A673 (cell line): ENCODE measurements around the gene ACAD11. TPM values are rescaled to one million over a fixed set of nuclear protein-coding genes. Genes with fewer than 3 reads are reported as not detected.
A peak's percentile ranks its signal among the peaks of the same experiment; 100 is the strongest.

Source experiments
- BruUV-seq: library from RNA; stranded (reverse); fragments of 400-500 nt; replicated peaks from 2 replicates; lab custom pipeline; 2021; lab: Mats Ljungman, UMichigan
- CTCF ChIA-PET: fragments of 300-600 bp; sonication (Branson Sonifier 250); formaldehyde crosslinking; loops from one replicate; lab custom pipeline; 2022; ENCODE audit warnings: antibody characterized with exemption; lab: Charles Lee
- POLR2A ChIA-PET: fragments of 300-600 bp; sonication (Branson Sonifier 250); formaldehyde crosslinking; loops from one replicate; lab custom pipeline; 2022; ENCODE audit warnings: antibody characterized with exemption; ENCODE audit not compliant: low non-redundant PET; lab: Charles Lee
- DNase-seq: peaks from one replicate; pipeline ENCODE4 v3.0.0-alpha.2; 2015; ENCODE audit warnings: low spot score
- H3K27ac ChIP-seq: fragments of 200-600 bp; sonication (generic); 2 replicates; pipeline ENCODE4 v1.5.1; 2016; ENCODE audit warnings: mixed run types, low read depth, mild to moderate bottlenecking, mixed read lengths, antibody characterized with exemption, low read length; ENCODE audit not compliant: poor library complexity, severe bottlenecking
- H3K27me3 ChIP-seq: fragments of 200-600 bp; sonication (generic); replicated peaks from 2 replicates; pipeline ENCODE4 v1.6.1; 2017; ENCODE audit warnings: mixed run types, low read depth, mild to moderate bottlenecking, mixed read lengths, antibody characterized with exemption, low read length; ENCODE audit not compliant: insufficient read depth, poor library complexity
- H3K36me3 ChIP-seq: fragments of 200-600 bp; sonication (generic); 2 replicates; pipeline ENCODE4 v1.6.1; 2016; ENCODE audit warnings: mixed run types, mild to moderate bottlenecking, mixed read lengths, antibody characterized with exemption, low read length; ENCODE audit not compliant: insufficient read depth, poor library complexity, severe bottlenecking
- H3K4me1 ChIP-seq: fragments of 200-600 bp; sonication (generic); 2 replicates; pipeline ENCODE4 v1.6.1; 2017; ENCODE audit warnings: mixed run types, mild to moderate bottlenecking, mixed read lengths, antibody characterized with exemption, low read length; ENCODE audit not compliant: insufficient read depth, poor library complexity, severe bottlenecking
- H3K4me3 ChIP-seq: fragments of 200-600 bp; sonication (generic); 2 replicates; pipeline ENCODE4 v1.5.1; 2016; ENCODE audit warnings: low read depth, mixed run types, mild to moderate bottlenecking, mixed read lengths, low read length; ENCODE audit not compliant: poor library complexity, severe bottlenecking
- H3K9me3 ChIP-seq: fragments of 200-600 bp; sonication (generic); 2 replicates; pipeline ENCODE4 v1.6.1; 2016; ENCODE audit warnings: mixed run types, low read depth, mild to moderate bottlenecking, mixed read lengths, antibody characterized with exemption, low read length; ENCODE audit not compliant: poor library complexity, severe bottlenecking
- EZH2 ChIP-seq: fragments of 200-600 bp; sonication (generic); IDR thresholded peaks from 2 replicates; pipeline ENCODE4 v1.6.1; 2017; ENCODE audit warnings: borderline replicate concordance, low read depth, mild to moderate bottlenecking, mixed read lengths, antibody characterized with exemption, low read length; ENCODE audit not compliant: poor library complexity, severe bottlenecking
- intact Hi-C: fragments of 100-400 bp; cut with micrococcal nuclease; formaldehyde crosslinking; loops from one replicate; pipeline ENCODE4 v1.10.0; 2022; ENCODE audit not compliant: unreplicated experiment
- total RNA-seq: library from RNA; stranded (reverse); gene quantifications from 2 replicates; pipeline ENCODE4 v1.2.3, GENCODE V29; 2021
- TF ChIP-seq, protein P1 (sequence below): fragments of 300-800, 200-600 bp; sonication (generic); conservative IDR thresholded peaks from 2 replicates; pipeline ENCODE4 v1.5.1; 2017; ENCODE audit warnings: low read depth, mild to moderate bottlenecking, antibody characterized with exemption, low read length, moderate library complexity, mixed read lengths

The ACAD11 gene
- total RNA-seq, 1 experiment from 2014 or later, result 10.4 TPM

DNA sequence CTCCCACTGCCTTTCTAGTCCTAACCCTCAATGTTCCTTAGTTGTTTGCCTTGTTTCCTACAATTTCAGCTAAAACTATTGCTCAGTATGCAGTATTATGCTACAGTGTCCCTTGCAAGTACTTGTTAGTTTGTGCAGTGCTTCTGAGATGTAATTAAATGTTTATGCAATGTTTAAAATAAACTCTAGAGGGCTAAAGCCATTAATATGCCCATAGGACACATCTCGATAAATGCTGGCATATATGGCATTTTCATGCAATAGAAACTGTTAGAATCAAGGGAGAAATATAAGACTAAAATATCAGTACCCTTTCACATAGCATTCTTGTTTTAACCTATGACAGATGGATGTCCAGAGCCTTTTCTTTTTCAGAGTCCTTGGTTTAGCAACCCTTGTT, 122.3 kb downstream of the ACAD11 start:
- Histone ChIP-seq H3K36me3 (peaks cover 13% of the 10 kb centered on the region), H3K4me3 (no peak overlapping the region), H3K4me1 (no peaks in the 10 kb centered on the region), H3K27me3 (no peaks in the 10 kb centered on the region), H3K27ac (no peak overlapping the region), H3K9me3 (no peaks in the 10 kb centered on the region)
- intact Hi-C loops, result loop anchor here (5.0 kb wide), 1 partner anchor 845 kb away; no protein-coding TSS in a partner anchor
- TF ChIP-seq, protein P1, sequence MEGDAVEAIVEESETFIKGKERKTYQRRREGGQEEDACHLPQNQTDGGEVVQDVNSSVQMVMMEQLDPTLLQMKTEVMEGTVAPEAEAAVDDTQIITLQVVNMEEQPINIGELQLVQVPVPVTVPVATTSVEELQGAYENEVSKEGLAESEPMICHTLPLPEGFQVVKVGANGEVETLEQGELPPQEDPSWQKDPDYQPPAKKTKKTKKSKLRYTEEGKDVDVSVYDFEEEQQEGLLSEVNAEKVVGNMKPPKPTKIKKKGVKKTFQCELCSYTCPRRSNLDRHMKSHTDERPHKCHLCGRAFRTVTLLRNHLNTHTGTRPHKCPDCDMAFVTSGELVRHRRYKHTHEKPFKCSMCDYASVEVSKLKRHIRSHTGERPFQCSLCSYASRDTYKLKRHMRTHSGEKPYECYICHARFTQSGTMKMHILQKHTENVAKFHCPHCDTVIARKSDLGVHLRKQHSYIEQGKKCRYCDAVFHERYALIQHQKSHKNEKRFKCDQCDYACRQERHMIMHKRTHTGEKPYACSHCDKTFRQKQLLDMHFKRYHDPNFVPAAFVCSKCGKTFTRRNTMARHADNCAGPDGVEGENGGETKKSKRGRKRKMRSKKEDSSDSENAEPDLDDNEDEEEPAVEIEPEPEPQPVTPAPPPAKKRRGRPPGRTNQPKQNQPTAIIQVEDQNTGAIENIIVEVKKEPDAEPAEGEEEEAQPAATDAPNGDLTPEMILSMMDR, result no peak; the same call in 1 of the 2 replicates
- no peak for TF ChIP-seq EZH2
- ChIA-PET POLR2A (no interaction called here), CTCF (interaction anchor here (2.0 kb wide), 1 partner anchor 105 kb away, joined by 29 read pairs; no protein-coding TSS in a partner anchor)
- BruUV-seq, result no TSS peak
- DNase-seq, result no peak

DNA sequence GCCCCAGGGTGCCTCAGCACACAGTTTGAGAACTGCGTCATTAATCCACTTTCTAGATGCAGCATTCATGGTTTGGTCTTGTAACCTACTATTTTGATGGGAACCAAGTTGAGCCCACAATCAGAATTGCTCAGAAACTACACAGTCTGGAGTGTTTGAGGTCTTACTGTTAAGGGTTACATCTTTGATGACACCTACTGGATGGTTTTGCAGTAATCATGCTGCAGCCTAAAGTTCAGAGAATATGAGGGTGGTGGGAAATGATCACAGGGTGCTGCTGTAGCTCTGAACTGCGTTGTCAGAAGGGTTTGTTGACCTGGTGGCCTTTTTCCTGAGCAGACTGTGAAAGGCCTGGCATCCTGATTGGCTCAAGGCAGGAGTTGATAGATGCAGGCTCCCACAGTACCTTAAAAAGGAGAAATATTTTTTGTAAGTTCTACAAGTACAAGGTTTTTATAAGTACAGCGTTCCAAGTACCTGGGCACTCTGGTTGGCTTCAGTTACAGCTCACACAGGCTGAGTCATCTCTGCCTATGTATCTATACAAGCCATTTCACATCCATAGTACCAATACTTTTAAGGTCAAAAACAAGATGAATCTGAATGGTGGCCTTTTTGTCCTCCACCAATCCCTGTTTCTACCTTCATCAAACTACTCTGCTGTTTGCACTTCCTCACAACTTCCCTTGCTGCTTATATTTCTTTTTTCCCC, 123.0 kb downstream of the ACAD11 start:
- no peaks in the 10 kb centered on the region for H3K27me3 ChIP-seq
- intact Hi-C loops, result loop anchor here (1.0 to 5.0 kb wide), 2 partner anchors 106 to 846 kb away; no protein-coding TSS in a partner anchor
- no peaks in the 10 kb centered on the region for H3K4me1 ChIP-seq
- TF ChIP-seq, protein P1, result no peak
- TF ChIP-seq EZH2, result no peak
- no TSS peak for BruUV-seq
- peak; percentile 30 for DNase-seq
- no peak overlapping the region for H3K4me3 ChIP-seq
- H3K27ac ChIP-seq, result peak overlapping the region; percentile 3
- H3K36me3 ChIP-seq, result peaks cover 18% of the 10 kb centered on the region
- POLR2A ChIA-PET, result no interaction called here
- H3K9me3 ChIP-seq, result no peaks in the 10 kb centered on the region
- CTCF ChIA-PET, result interaction anchor here (1.0 to 2.0 kb wide), 3 partner anchors 20 to 106 kb away, joined by 3 to 29 read pairs (median 4); no protein-coding TSS in a partner anchor

DNA sequence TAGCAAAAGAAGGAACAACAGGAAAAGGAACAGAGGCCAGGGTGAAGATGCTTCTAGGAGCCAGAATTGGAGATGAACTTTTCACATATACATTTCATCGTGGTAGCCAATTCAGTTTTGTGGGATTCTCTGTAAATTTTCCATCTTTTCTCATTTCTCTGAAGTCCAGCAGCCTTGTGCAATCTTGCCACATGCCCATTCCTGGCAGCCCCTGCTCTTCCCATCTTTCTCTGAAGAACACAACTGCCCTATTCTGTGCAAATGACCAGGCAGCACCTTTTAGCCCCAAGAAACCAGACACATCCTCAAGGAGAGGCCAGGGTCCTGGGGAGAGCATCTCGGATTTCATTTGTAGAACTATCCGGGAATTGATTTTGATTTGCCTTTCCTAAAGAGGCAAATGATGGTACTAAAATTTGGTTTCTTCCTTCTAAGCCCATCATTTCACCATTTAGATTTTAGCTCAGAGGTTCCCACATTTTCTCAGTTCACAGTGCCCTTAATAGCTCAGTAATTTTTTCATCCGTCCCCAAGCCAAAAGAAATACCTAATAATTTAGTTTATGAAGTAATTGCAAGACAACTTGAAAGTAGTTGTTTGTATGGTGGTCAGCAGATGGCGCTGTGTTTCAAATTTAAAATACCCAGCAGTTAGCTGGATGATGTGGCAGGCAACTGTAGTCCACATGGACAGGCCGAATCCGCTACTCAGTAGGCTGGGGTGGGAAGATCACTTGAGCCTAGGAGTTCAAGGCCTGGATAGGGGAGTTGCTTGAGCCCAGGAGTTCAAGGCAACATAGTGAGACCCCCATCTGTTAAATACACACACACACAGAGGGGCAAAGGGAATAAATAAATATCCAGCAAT, 123.8 kb downstream of the ACAD11 start:
- ChIA-PET POLR2A (no interaction called here), CTCF (interaction anchor here (0.6 to 2.0 kb wide), 4 partner anchors 21 to 126 kb away, joined by 3 to 29 read pairs (median 4); no protein-coding TSS in a partner anchor)
- Histone ChIP-seq H3K27me3 (no peaks in the 10 kb centered on the region), H3K9me3 (no peaks in the 10 kb centered on the region), H3K27ac (peak overlapping the region; percentile 3), H3K4me1 (no peaks in the 10 kb centered on the region), H3K4me3 (no peak overlapping the region), H3K36me3 (peaks cover 22% of the 10 kb centered on the region)
- intact Hi-C loops, result loop anchor here (1.0 to 5.0 kb wide), 2 partner anchors 106 to 846 kb away; no protein-coding TSS in a partner anchor
- DNase-seq, result peak; percentile 79
- no peak for TF ChIP-seq EZH2
- TF ChIP-seq, protein P1, result peak; percentile 75
- BruUV-seq, result no TSS peak
